GM20431 (cell line): ENCODE results near the gene KRTAP10-9.
"Not testable (repeated sequence)": the region's sequence is repeated elsewhere in the genome, so short reads cannot be mapped to it uniquely, and the experiment has no call there.

Source experiments
- in situ Hi-C: fragments of 300-500 bp; cut with MseI, MboI; formaldehyde crosslinking; loops from one replicate; pipeline ENCODE4 v1.15.0; 2020; ENCODE audit warnings: low sequenced_read_pairs; ENCODE audit not compliant: unreplicated experiment

The KRTAP10-9 gene

GRCh38 chr21:44594406-44594916, 32.4 kb upstream of the KRTAP10-9 start:
- in situ Hi-C loops: no loop called here

GRCh38 chr21:44595524-44595923, 31.4 kb upstream of the KRTAP10-9 start:
- in situ Hi-C loops: no loop called here

GRCh38 chr21:44596068-44596725, 30.7 kb upstream of the KRTAP10-9 start:
- in situ Hi-C loops: no loop called here

- in situ Hi-C loops: no loop called here
Measured at GRCh38 chr21:44598061-44598460, 28.8 kb upstream of the KRTAP10-9 start.

- in situ Hi-C loops: no loop called here
Measured at GRCh38 chr21:44599264-44600029, 27.4 kb upstream of the KRTAP10-9 start.

- in situ Hi-C loops: not testable (repeated sequence)
Measured at GRCh38 chr21:44600118-44600978, 26.5 kb upstream of the KRTAP10-9 start, which contains the start of gene KRTAP10-7. KRTAP10-7 (plus strand) TSS chr21:44600597; CDS start chr21:44600622, 25 bp downstream.

- in situ Hi-C loops: not testable (repeated sequence)
Measured at GRCh38 chr21:44601091-44601490, 25.8 kb upstream of the KRTAP10-9 start.

- in situ Hi-C loops: no loop called here
Measured at GRCh38 chr21:44601596-44602462, 25.1 kb upstream of the KRTAP10-9 start.

- in situ Hi-C loops: no loop called here
Measured at GRCh38 chr21:44602463-44602850, 24.4 kb upstream of the KRTAP10-9 start.

- in situ Hi-C loops: no loop called here
Measured at GRCh38 chr21:44603109-44603875, 23.6 kb upstream of the KRTAP10-9 start.

GRCh38 chr21:44603911-44604310, 23.0 kb upstream of the KRTAP10-9 start:
- in situ Hi-C loops: no loop called here

GRCh38 chr21:44606495-44606894, 20.4 kb upstream of the KRTAP10-9 start:
- in situ Hi-C loops: no loop called here

GRCh38 chr21:44609193-44609592, 17.7 kb upstream of the KRTAP10-9 start:
- in situ Hi-C loops: no loop called here

- in situ Hi-C loops: not testable (repeated sequence)
Measured at GRCh38 chr21:44610157-44610843, 16.6 kb upstream of the KRTAP10-9 start.

GRCh38 chr21:44611551-44611950, 15.3 kb upstream of the KRTAP10-9 start:
- in situ Hi-C loops: no loop called here

- in situ Hi-C loops: no loop called here
Measured at GRCh38 chr21:44612029-44612486, 14.8 kb upstream of the KRTAP10-9 start, which contains the start of gene KRTAP10-8. KRTAP10-8 (plus strand) TSS chr21:44612079; CDS start chr21:44612101, 22 bp downstream.

- in situ Hi-C loops: no loop called here
Measured at GRCh38 chr21:44612669-44613229, 14.1 kb upstream of the KRTAP10-9 start.
